Kidney (tissue), 14 donors: ENCODE measurements around the gene ZDHHC12. TPM values are rescaled to one million over a fixed set of nuclear protein-coding genes. Genes with fewer than 3 reads are reported as not detected.

Source experiments
- DNase-seq, 5 donors: peaks; one replicate each; pipeline ENCODE4 v3.0.0-alpha.2; 2013 to 2020
- FAIRE-seq: peaks from 2 replicates; lab custom pipeline; 2012; peaks lifted over from hg19 to GRCh38; lab: Jason Lieb, UNC
- H3K27ac ChIP-seq, 2 donors: one replicate each; pipeline ENCODE4 v1.7.0; 2013; ENCODE audit warnings: low read depth in 2 of 2, low read length in 2 of 2, inconsistent platforms in 1 of 2
- H3K27me3 ChIP-seq: one replicate; pipeline ENCODE4 v1.7.1; 2013; ENCODE audit warnings: low read length, inconsistent platforms; ENCODE audit not compliant: control insufficient read depth, insufficient read depth
- H3K36me3 ChIP-seq, 3 donors: one replicate each; pipeline versions ENCODE4 v1.7.0 to v1.7.1; 2013; ENCODE audit warnings: low read length in 3 of 3, control low read depth in 1 of 3, inconsistent platforms in 1 of 3; ENCODE audit not compliant: insufficient read depth in 3 of 3, control insufficient read depth in 2 of 3
- H3K4me1 ChIP-seq, 3 donors: one replicate each; pipeline versions ENCODE4 v1.7.0 to v1.7.1; 2013; ENCODE audit warnings: low read length in 3 of 3, inconsistent platforms in 1 of 3, low read depth in 1 of 3; ENCODE audit not compliant: control insufficient read depth in 2 of 3, insufficient read depth in 2 of 3
- H3K4me3 ChIP-seq, 3 donors: one replicate each; pipeline versions ENCODE4 v1.7.0 to v1.8.1; 2013; ENCODE audit warnings: low read length in 3 of 3, control low read depth in 1 of 3, inconsistent platforms in 1 of 3
- H3K9ac ChIP-seq, 3 donors: one replicate each; pipeline versions ENCODE4 v1.7.0 to v1.7.1; 2013; ENCODE audit warnings: low read length in 3 of 3, control low read depth in 1 of 3, inconsistent platforms in 1 of 3
- H3K9me3 ChIP-seq, 3 donors: one replicate each; pipeline versions ENCODE4 v1.7.0 to v1.7.1; 2013; ENCODE audit warnings: low read length in 3 of 3, control low read depth in 1 of 3, inconsistent platforms in 1 of 3; ENCODE audit not compliant: control insufficient read depth in 2 of 3, insufficient read depth in 1 of 3
- intact Hi-C: fragments of 100-400 bp; cut with DNase I; formaldehyde crosslinking; loops from one replicate; pipeline ENCODE4 v1.11.1; 2022
- polyA plus RNA-seq: library from polyadenylated mRNA; stranded (reverse); fragments of 350-450 nt; fragmentation: Illumina TruSeq; extraction: RNeasy Lipid Tissue Mini Kit (QIAGEN cat#74804); gene quantifications from one replicate; pipeline ENCODE4 v1.2.3, GENCODE V29; 2014; ENCODE audit warnings: low read depth, low replicate concordance; ENCODE audit not compliant: insufficient read depth
- total RNA-seq: library from RNA; stranded (reverse); fragmentation: NEBNext Ultra II Directional; extraction: Animal tissue kit (Norgen Biotek cat#: 25700); gene quantifications from one replicate; pipeline ENCODE4 v1.2.1, GENCODE V29; 2021
- TF ChIP-seq, protein P1 (sequence below): IDR thresholded peaks from 3 replicates; pipeline ENCODE4 v1.5.1; 2012; ENCODE audit warnings: mild to moderate bottlenecking, moderate library complexity, borderline replicate concordance; ENCODE audit not compliant: insufficient read depth; ENCODE audit errors: extremely low read depth
- donor health status: control.
- donor health status: control.
- donor health status: control.
- donor health status: control.
- donor health status: control.
- donor health status: DM: yes; HTN: yes; CAD: no.
- donor health status: Normal renal cell carcinoma (clear cell type).

Gene ZDHHC12
- total and polyA plus RNA-seq, 2 donors from 2014 or later = 39.9 to 54.7 TPM

- Histone ChIP-seq H3K4me1 (peaks cover 0 to 10% (median 0%) of the 10 kb centered on the region in 3 donors), H3K27me3 (no peaks in the 10 kb centered on the region), H3K4me3 (peak within 1 kb of the TSS; percentile 85 to 95 (median 92)), H3K36me3 (peaks cover 0 to 11% (median 5%) of the 10 kb centered on the region in 3 donors), H3K27ac (peak within 1 kb of the TSS; percentile 87 to 90), H3K9me3 (no peaks in the 10 kb centered on the region), H3K9ac (peak within 1 kb of the TSS; percentile 66 to 87 (median 76))
- DNase-seq (peak; percentile 92 to 98 (median 95)), FAIRE-seq (no peak)
- intact Hi-C loops = no loop called here
- TF ChIP-seq, protein P1, sequence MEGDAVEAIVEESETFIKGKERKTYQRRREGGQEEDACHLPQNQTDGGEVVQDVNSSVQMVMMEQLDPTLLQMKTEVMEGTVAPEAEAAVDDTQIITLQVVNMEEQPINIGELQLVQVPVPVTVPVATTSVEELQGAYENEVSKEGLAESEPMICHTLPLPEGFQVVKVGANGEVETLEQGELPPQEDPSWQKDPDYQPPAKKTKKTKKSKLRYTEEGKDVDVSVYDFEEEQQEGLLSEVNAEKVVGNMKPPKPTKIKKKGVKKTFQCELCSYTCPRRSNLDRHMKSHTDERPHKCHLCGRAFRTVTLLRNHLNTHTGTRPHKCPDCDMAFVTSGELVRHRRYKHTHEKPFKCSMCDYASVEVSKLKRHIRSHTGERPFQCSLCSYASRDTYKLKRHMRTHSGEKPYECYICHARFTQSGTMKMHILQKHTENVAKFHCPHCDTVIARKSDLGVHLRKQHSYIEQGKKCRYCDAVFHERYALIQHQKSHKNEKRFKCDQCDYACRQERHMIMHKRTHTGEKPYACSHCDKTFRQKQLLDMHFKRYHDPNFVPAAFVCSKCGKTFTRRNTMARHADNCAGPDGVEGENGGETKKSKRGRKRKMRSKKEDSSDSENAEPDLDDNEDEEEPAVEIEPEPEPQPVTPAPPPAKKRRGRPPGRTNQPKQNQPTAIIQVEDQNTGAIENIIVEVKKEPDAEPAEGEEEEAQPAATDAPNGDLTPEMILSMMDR = no peak
Observed at GRCh38 chr9:128771745-128772519, 48.0 kb upstream of the ZDHHC12 start, which contains the start of gene ZER1. TSS of gene ZER1 (minus strand) at chr9:128771927. CDS start at chr9:128755565, 16,362 bp downstream.

DNA sequence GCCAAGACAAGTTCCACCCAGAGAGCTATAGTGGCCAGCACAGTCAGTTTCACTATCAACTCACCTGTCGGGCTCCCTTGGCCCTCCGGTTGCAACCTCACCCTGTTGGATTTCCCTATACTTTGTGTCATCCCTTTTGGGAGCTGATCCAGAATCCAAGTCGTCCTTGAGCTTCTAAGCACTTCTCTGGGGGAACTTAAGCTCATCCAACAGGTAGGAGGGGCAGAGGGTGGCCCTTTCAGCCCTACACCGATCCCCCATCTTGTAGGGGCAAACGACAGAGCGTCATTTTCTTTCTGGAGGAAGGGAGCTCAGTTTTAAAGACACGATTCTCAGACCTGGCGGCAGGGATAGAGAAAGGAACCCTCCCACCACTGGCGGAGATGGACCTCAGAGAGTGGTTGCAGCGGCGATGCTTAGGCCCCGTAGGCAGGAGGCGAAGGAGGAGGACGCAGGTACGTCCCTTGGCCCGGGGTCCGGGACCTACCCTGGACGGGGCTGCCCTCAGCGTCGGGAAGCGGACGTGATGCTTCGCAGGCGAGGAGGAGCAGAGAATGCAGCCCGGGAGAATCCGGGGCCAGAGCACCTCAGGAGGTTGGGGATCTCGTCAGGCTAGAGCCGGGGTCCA lies 47.3 kb upstream of the ZDHHC12 start:
- no peaks in the 10 kb centered on the region for H3K27me3 ChIP-seq
- H3K4me3 ChIP-seq = peak overlapping the region; percentile 85 to 95 (median 92)
- intact Hi-C loops = no loop called here
- no peaks in the 10 kb centered on the region for H3K9me3 ChIP-seq
- peak overlapping the region; percentile 52 to 82 (median 76) for H3K9ac ChIP-seq
- H3K36me3 ChIP-seq = peaks cover 0 to 11% (median 5%) of the 10 kb centered on the region in 3 donors
- peak overlapping the region; percentile 76 to 90 for H3K27ac ChIP-seq
- DNase-seq = peak in 1 of 5 donors; percentile 46
- H3K4me1 ChIP-seq = peaks cover 0 to 10% (median 0%) of the 10 kb centered on the region in 3 donors
- TF ChIP-seq, protein P1 = no peak
- no peak for FAIRE-seq

DNA sequence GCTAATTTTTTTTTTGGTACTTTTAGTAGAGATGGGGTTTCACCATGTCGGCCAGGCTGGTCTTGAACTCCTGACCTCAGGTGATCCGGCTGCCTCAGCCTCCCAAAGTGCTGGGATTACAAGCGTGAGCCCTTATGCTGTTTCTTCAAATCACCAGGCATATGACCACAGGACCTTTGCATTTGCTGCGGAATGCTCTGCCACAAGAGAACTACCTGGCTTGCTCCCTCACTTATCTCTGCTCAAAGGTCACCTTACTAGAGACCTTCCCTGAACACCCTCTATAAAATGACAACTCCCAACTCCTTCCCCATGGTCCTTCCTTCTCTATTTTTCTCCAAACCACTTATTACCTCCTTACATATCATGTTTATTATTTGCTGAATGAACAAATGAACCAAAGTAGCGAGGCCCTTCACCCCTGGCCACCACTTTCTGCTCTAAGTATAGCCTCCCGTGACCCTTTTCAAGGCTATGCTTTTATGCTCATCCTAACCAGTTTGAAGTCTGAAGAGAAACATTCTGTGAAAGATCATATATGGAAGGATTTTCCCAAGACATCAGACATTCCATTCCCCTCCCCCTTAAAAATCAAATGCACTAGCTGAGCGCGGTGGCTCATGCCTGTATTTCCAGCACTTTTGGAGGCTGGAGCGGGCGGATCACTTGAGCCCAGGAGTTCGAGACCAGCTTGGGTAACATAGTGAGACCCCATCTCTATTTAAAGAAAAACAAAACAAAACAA lies 46.5 kb upstream of the ZDHHC12 start:
- FAIRE-seq = no peak
- Histone ChIP-seq H3K9ac (peak overlapping the region; percentile 52 to 82 (median 76)), H3K27ac (no peak overlapping the region), H3K9me3 (no peaks in the 10 kb centered on the region), H3K27me3 (no peaks in the 10 kb centered on the region), H3K4me1 (peaks cover 0 to 14% (median 0%) of the 10 kb centered on the region in 3 donors), H3K4me3 (peak overlapping the region; percentile 85 to 95 (median 92)), H3K36me3 (peaks cover 0 to 11% (median 5%) of the 10 kb centered on the region in 3 donors)
- TF ChIP-seq, protein P1 = no peak
- intact Hi-C loops = no loop called here
- DNase-seq = peak in 1 of 5 donors; percentile 12
